Measurements from ENCODE around the gene CALCR.

The CALCR gene

GRCh38 chr7:93453262-93453661, 121.3 kb downstream of the CALCR start:
- in situ Hi-C loops (cut with HindIII; ENCODE audit: low sequenced_read_pairs) = no loop called here

GRCh38 chr7:93448176-93448575, 126.3 kb downstream of the CALCR start:
- in situ Hi-C loops (cut with HindIII; ENCODE audit: low sequenced_read_pairs) = no loop called here

- in situ Hi-C loops (cut with HindIII; ENCODE audit: low sequenced_read_pairs) = no loop called here
These were observed 127.0 kb downstream of the CALCR start for GRCh38 chr7:93447509-93447908.

- in situ Hi-C loops (cut with HindIII; ENCODE audit: low sequenced_read_pairs) = no loop called here
These were observed 131.9 kb downstream of the CALCR start for GRCh38 chr7:93442478-93443224.

- in situ Hi-C loops (cut with HindIII; ENCODE audit: low sequenced_read_pairs) = no loop called here
These were observed 138.7 kb downstream of the CALCR start for GRCh38 chr7:93435791-93436190.

GRCh38 chr7:93432130-93432529, 142.4 kb downstream of the CALCR start:
- in situ Hi-C loops (cut with HindIII; ENCODE audit: low sequenced_read_pairs) = no loop called here

GRCh38 chr7:93430917-93431588, 143.5 kb downstream of the CALCR start:
- in situ Hi-C loops (cut with HindIII; ENCODE audit: low sequenced_read_pairs) = no loop called here

GRCh38 chr7:93429563-93429962, 145.0 kb downstream of the CALCR start:
- in situ Hi-C loops (cut with HindIII; ENCODE audit: low sequenced_read_pairs) = no loop called here

GRCh38 chr7:93427107-93427506, 147.4 kb downstream of the CALCR start:
- in situ Hi-C loops (cut with HindIII; ENCODE audit: low sequenced_read_pairs) = no loop called here

GRCh38 chr7:93426155-93426696, 148.3 kb downstream of the CALCR start:
- in situ Hi-C loops (cut with HindIII; ENCODE audit: low sequenced_read_pairs) = no loop called here

GRCh38 chr7:93414574-93414973, 159.9 kb downstream of the CALCR start:
- in situ Hi-C loops (cut with HindIII; ENCODE audit: low sequenced_read_pairs) = no loop called here

GRCh38 chr7:93409324-93409723, 165.2 kb downstream of the CALCR start:
- in situ Hi-C loops (cut with HindIII; ENCODE audit: low sequenced_read_pairs) = no loop called here

- in situ Hi-C loops (cut with HindIII; ENCODE audit: low sequenced_read_pairs) = no loop called here
These were observed 167.3 kb downstream of the CALCR start for GRCh38 chr7:93407239-93407638.

GRCh38 chr7:93402944-93403343, 171.6 kb downstream of the CALCR start:
- in situ Hi-C loops (cut with HindIII; ENCODE audit: low sequenced_read_pairs) = no loop called here

- in situ Hi-C loops (cut with HindIII; ENCODE audit: low sequenced_read_pairs) = no loop called here
These were observed 174.9 kb downstream of the CALCR start for GRCh38 chr7:93399642-93400041.

- in situ Hi-C loops (cut with HindIII; ENCODE audit: low sequenced_read_pairs) = no loop called here
These were observed 181.5 kb downstream of the CALCR start for GRCh38 chr7:93392984-93393383.

- in situ Hi-C loops (cut with HindIII; ENCODE audit: low sequenced_read_pairs) = no loop called here
These were observed 183.9 kb downstream of the CALCR start for GRCh38 chr7:93390660-93391059.

- in situ Hi-C loops (cut with HindIII; ENCODE audit: low sequenced_read_pairs) = no loop called here
These were observed 192.2 kb downstream of the CALCR start for GRCh38 chr7:93382362-93382761.

GRCh38 chr7:93378131-93378760, 196.3 kb downstream of the CALCR start:
- in situ Hi-C loops (cut with HindIII; ENCODE audit: low sequenced_read_pairs) = no loop called here

- in situ Hi-C loops (cut with HindIII; ENCODE audit: low sequenced_read_pairs) = no loop called here
These were observed 198.9 kb downstream of the CALCR start for GRCh38 chr7:93375603-93376002.

Measured in DLD1 (cell line).